Spleen (tissue), 11 donors: Measurements from ENCODE around the gene IZUMO4. TPM values are rescaled to one million over a fixed set of nuclear protein-coding genes. Genes with fewer than 3 reads are reported as not detected.

Experiments used
- DNase-seq: peaks from one replicate; pipeline ENCODE4 v3.0.0-alpha.2; 2020
- H3K27ac ChIP-seq, 8 donors: fragments of 200-600 bp; sonication (generic) in 7 of 8; 1 replicate in 4 of 8; 2 replicates in 4 of 8; pipeline versions ENCODE4 v1.5.0 to v1.8.0; 2016 to 2021; ENCODE audit warnings: inconsistent platforms in 4 of 8, mild to moderate bottlenecking in 4 of 8, moderate library complexity in 1 of 8
- H3K27me3 ChIP-seq, 7 donors: fragments of 200-600 bp; sonication (generic) in 6 of 7; replicated peaks in 1 of 7; 1 replicate in 4 of 7; 2 replicates in 3 of 7; pipeline versions ENCODE4 v1.5.0 to v1.8.0; 2016 to 2021; ENCODE audit warnings: inconsistent platforms in 3 of 7, mild to moderate bottlenecking in 1 of 7
- H3K36me3 ChIP-seq, 6 donors: fragments of 200-600 bp; sonication (generic) in 5 of 6; 1 replicate in 4 of 6; 2 replicates in 2 of 6; pipeline versions ENCODE4 v1.5.0 to v1.8.0; 2016 to 2021; ENCODE audit warnings: inconsistent platforms in 2 of 6
- H3K4me1 ChIP-seq, 6 donors: fragments of 200-600 bp; sonication (generic) in 5 of 6; 1 replicate in 3 of 6; 2 replicates in 3 of 6; pipeline versions ENCODE4 v1.5.0 to v1.8.0; 2016 to 2021; ENCODE audit warnings: inconsistent platforms in 3 of 6
- H3K4me3 ChIP-seq, 8 donors: fragments of 200-600 bp; sonication (generic) in 7 of 8; 1 replicate in 4 of 8; 2 replicates in 4 of 8; pipeline versions ENCODE4 v1.5.0 to v1.8.0; 2016 to 2021; ENCODE audit warnings: inconsistent platforms in 4 of 8, mild to moderate bottlenecking in 4 of 8, moderate library complexity in 2 of 8
- H3K9me3 ChIP-seq, 8 donors: fragments of 200-600 bp; sonication (generic) in 7 of 8; 1 replicate in 4 of 8; 2 replicates in 4 of 8; pipeline versions ENCODE4 v1.5.0 to v1.8.0; 2016 to 2021; ENCODE audit warnings: inconsistent platforms in 4 of 8
- CTCF ChIP-seq, 11 experiments: fragments of 200-600 bp in 7 of 11; fragments of 450-650 bp in 4 of 11; sonication (generic) in 4 of 11; IDR thresholded peaks in 8 of 11; conservative IDR thresholded peaks in 3 of 11; 1 replicate in 7 of 11; 2 replicates in 4 of 11; pipeline versions ENCODE4 v1.4.0 to v1.8.0; 2016 to 2021; ENCODE audit warnings: antibody characterized with exemption in 11 of 11, inconsistent platforms in 4 of 11, mild to moderate bottlenecking in 1 of 11
- POLR2A ChIP-seq, 3 donors: fragments of 450-650 bp; IDR thresholded peaks; one replicate each; pipeline ENCODE4 v1.5.1; 2017; ENCODE audit warnings: antibody characterized with exemption in 3 of 3, mild to moderate bottlenecking in 1 of 3
- POLR2AphosphoS5 ChIP-seq, 3 donors: sonication (generic); formaldehyde crosslinking; IDR thresholded peaks; one replicate each; pipeline ENCODE4 v1.5.1; 2017; ENCODE audit warnings: antibody characterized with exemption in 3 of 3
- WGBS, 5 donors: extraction: QIAGEN DNeasy Blood & Tissue Kit in 3 of 5; methylation state at CpG; one replicate each; pipeline versions ENCODE4 v1.1.5 to v1.1.7; 2013 to 2018; 5-methylcytosine and 5-hydroxymethylcytosine counted together
- intact Hi-C: fragments of 100-400 bp; cut with DNase I; formaldehyde crosslinking; loops from one replicate; pipeline ENCODE4 v1.15.0; 2023; ENCODE audit warnings: low total_unique reads
- polyA plus RNA-seq, 3 donors: library from polyadenylated mRNA; stranded (reverse); fragments of 200-250 nt; gene quantifications; one replicate each; pipeline ENCODE4 v1.2.1, GENCODE V29; 2013
- total RNA-seq, 7 donors: library from RNA; depleted of rRNA in 3 of 7; stranded (reverse); fragments of >200 nt in 3 of 7; fragmentation: NEBNext Ultra II Directional in 4 of 7; extraction: Animal tissue kit (Norgen Biotek cat#: 25700) in 4 of 7; gene quantifications; one replicate each; pipeline versions ENCODE4 v1.1.0 to v1.2.1, GENCODE V29; 2016 to 2021
- donor health status: healthy with polysubstance abuse.
- donor health status: DM: no; HTN: no; CAD: no; lungs with moderate emphysema.
- donor health status: DM: no; HTN: no; CAD: no.
- donor health status: Bipolar disorder and iron deficiency.
- donor health status: healthy.
- donor health status: DM: no; HTN: no; CAD: no.
- donor health status: DM: yes; HTN: yes; CAD: no.

The IZUMO4 gene
- total and polyA plus RNA-seq, 10 donors: 1.9 to 25.9 (median 5.7) TPM

- Histone ChIP-seq H3K27ac (peak overlapping the region; percentile 98 to 100 (median 98)), H3K27me3 (no peaks in the 10 kb centered on the region), H3K4me1 (peaks cover 48 to 94% (median 71%) of the 10 kb centered on the region in 6 donors), H3K9me3 (no peaks in the 10 kb centered on the region), H3K4me3 (peak overlapping the region; percentile 39 to 79 (median 64)), H3K36me3 (no peaks in the 10 kb centered on the region)
- TF ChIP-seq POLR2AphosphoS5 (IDR thresholded peaks at IDR 0.05) (peak in 2 of 3 donors; percentile 95), POLR2A (IDR thresholded peaks at IDR 0.05) (peak in 2 of 3 donors; percentile 12 to 81), CTCF (IDR thresholded peaks at IDR 0.05 in 8 of 11, conservative IDR thresholded peaks at IDR 0.05 in 3 of 11) (no peak)
- WGBS, 5 donors: 0 to 1% (median 0%) methylated on average over 4 to 55 of the region's 55 CpGs
- intact Hi-C loops: no loop called here
- DNase-seq: peak; percentile 94
These were observed 35.7 kb upstream of the IZUMO4 start for GRCh38 chr19:2060884-2061494.

DNA sequence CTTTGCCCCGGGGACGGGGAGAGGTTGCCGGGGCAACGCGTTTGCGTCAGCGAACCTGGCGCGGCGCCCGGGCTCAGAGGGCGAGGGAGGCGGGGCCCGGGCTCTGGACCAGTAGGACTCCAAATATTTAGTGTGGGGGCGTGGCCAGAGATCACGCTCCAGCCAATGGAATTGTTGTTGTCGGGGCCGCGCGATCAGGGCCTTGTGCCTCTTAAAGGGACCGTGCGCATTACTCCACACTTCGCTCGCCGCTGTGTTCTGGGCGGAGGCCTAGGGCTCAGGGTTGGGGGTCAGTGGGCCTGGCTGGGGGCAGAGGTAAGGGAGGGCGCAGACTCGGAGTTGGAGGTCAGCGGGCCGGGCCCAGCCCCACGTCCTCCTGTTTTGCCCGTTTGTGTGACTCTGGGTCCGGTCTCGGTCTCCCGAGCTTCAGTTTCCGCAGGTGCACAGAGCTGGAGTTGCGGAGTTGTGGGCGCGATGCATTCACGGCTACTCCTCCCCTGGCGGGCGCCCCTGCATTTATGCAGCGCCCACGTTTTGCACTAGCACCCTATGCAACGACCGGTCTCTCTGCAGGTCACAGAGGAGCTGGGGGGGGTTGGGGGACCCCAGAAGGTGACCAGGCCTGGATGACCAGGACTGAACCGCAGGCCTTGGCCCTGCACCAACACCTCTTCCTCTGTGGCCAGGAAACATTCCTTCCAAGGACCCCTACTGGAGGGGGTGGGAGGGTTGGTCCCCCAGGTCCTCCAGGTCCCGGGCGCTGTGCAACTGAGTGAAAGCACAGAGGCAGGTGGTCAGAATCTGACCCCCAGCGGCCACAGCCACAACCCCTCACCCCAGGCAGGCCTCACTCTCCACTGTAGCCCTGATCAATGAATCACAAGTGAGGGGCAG is 35.0 kb upstream of the IZUMO4 start:
- peak in 1 of 11 experiments; percentile 18 for TF ChIP-seq CTCF (IDR thresholded peaks at IDR 0.05 in 8 of 11, conservative IDR thresholded peaks at IDR 0.05 in 3 of 11)
- TF ChIP-seq POLR2A (IDR thresholded peaks at IDR 0.05): no peak
- TF ChIP-seq POLR2AphosphoS5 (IDR thresholded peaks at IDR 0.05): peak; percentile 80 to 96 (median 91)
- Histone ChIP-seq H3K27me3 (no peaks in the 10 kb centered on the region), H3K36me3 (no peaks in the 10 kb centered on the region), H3K27ac (peak overlapping the region; percentile 98 to 100 (median 98)), H3K4me1 (peaks cover 45 to 86% (median 65%) of the 10 kb centered on the region in 6 donors), H3K9me3 (no peaks in the 10 kb centered on the region), H3K4me3 (peak overlapping the region; percentile 51 to 79 (median 64))
- intact Hi-C loops: no loop called here
- 0 to 4% (median 2%) methylated on average over 12 to 50 of the region's 50 CpGs for WGBS, 5 donors
- DNase-seq: peak; percentile 100

DNA sequence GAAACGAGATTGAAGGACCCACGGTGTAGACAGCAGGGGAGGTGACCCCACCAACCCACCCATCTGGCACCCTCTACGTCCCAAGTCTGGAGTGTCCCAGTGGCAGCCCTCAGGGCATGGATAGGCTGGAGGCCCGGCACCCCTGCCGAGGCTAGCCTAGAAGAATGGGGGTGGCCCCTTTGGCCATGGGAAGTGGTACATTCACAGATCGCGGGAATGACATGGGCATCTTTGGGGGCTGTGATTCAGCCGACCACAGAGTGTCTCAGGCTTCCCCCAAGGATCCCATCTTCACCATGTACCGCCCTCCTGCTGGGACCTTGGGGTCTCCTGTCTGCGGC is 34.4 kb upstream of the IZUMO4 start:
- peaks cover 39 to 82% (median 58%) of the 10 kb centered on the region in 6 donors for H3K4me1 ChIP-seq
- 46 to 64% (median 59%) methylated on average over 8 to 10 of the region's 10 CpGs for WGBS, 5 donors
- H3K9me3 ChIP-seq: no peaks in the 10 kb centered on the region
- peak overlapping the region; percentile 98 to 100 (median 98) for H3K27ac ChIP-seq
- intact Hi-C loops: no loop called here
- H3K4me3 ChIP-seq: peak overlapping the region in 5 of 8 donors; percentile 54 to 79 (median 65)
- DNase-seq: peak; percentile 79
- no peaks in the 10 kb centered on the region for H3K36me3 ChIP-seq
- no peaks in the 10 kb centered on the region for H3K27me3 ChIP-seq
- TF ChIP-seq POLR2AphosphoS5 (IDR thresholded peaks at IDR 0.05): no peak
- no peak for TF ChIP-seq POLR2A (IDR thresholded peaks at IDR 0.05)
- TF ChIP-seq CTCF (IDR thresholded peaks at IDR 0.05 in 8 of 11, conservative IDR thresholded peaks at IDR 0.05 in 3 of 11): no peak

- TF ChIP-seq POLR2A (IDR thresholded peaks at IDR 0.05): no peak
- TF ChIP-seq CTCF (IDR thresholded peaks at IDR 0.05 in 8 of 11, conservative IDR thresholded peaks at IDR 0.05 in 3 of 11): no peak
- TF ChIP-seq POLR2AphosphoS5 (IDR thresholded peaks at IDR 0.05): no peak
- Histone ChIP-seq H3K4me3 (no peak overlapping the region), H3K4me1 (peaks cover 35 to 82% (median 54%) of the 10 kb centered on the region in 6 donors), H3K27ac (peak overlapping the region in 5 of 8 donors; percentile 98 to 100 (median 98)), H3K9me3 (no peaks in the 10 kb centered on the region), H3K36me3 (no peaks in the 10 kb centered on the region), H3K27me3 (no peaks in the 10 kb centered on the region)
- WGBS, 5 donors: 90 to 94% (median 91%) methylated on average over 9 of the region's 9 CpGs
- no peak for DNase-seq
- intact Hi-C loops: no loop called here
These were observed 33.9 kb upstream of the IZUMO4 start for GRCh38 chr19:2062770-2063169.
